ENCODE data around the gene CRISPLD2. TPM values are rescaled to one million over a fixed set of nuclear protein-coding genes. Genes with fewer than 3 reads are reported as not detected.

CRISPLD2 gene
- total RNA-seq, 1 donor = 40.2 TPM

- no peaks in the 10 kb centered on the region for H3K36me3 ChIP-seq (ENCODE audit: insufficient read depth, low read length)
- no peaks in the 10 kb centered on the region for H3K9me3 ChIP-seq (ENCODE audit: low read depth, low read length)
- no peak for DNase-seq (ENCODE audit: insufficient read length, low spot score, missing footprints)
- no peak overlapping the region for H2AFZ ChIP-seq (ENCODE audit: low read length)
- no peaks in the 10 kb centered on the region for H3K27me3 ChIP-seq (ENCODE audit: insufficient read depth, low read length)
- H4K20me1 ChIP-seq (ENCODE audit: insufficient read depth, low read length) = no peaks in the 10 kb centered on the region
- H3K27ac ChIP-seq (ENCODE audit: low read depth, low read length) = no peak overlapping the region
- no peaks in the 10 kb centered on the region for H3K79me2 ChIP-seq (ENCODE audit: insufficient read depth, low read length)
- TF ChIP-seq, protein P1, sequence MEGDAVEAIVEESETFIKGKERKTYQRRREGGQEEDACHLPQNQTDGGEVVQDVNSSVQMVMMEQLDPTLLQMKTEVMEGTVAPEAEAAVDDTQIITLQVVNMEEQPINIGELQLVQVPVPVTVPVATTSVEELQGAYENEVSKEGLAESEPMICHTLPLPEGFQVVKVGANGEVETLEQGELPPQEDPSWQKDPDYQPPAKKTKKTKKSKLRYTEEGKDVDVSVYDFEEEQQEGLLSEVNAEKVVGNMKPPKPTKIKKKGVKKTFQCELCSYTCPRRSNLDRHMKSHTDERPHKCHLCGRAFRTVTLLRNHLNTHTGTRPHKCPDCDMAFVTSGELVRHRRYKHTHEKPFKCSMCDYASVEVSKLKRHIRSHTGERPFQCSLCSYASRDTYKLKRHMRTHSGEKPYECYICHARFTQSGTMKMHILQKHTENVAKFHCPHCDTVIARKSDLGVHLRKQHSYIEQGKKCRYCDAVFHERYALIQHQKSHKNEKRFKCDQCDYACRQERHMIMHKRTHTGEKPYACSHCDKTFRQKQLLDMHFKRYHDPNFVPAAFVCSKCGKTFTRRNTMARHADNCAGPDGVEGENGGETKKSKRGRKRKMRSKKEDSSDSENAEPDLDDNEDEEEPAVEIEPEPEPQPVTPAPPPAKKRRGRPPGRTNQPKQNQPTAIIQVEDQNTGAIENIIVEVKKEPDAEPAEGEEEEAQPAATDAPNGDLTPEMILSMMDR (IDR thresholded peaks at IDR 0.05; ENCODE audit: extremely low read depth, low read depth, low read length) = no peak
- H3K4me3 ChIP-seq (ENCODE audit: insufficient read depth, low read length) = no peak overlapping the region
- no peak overlapping the region for H3K4me2 ChIP-seq (ENCODE audit: insufficient read depth, low read length)
- peaks cover 9% of the 10 kb centered on the region for H3K4me1 ChIP-seq (ENCODE audit: insufficient read depth, low read length)
Observed at GRCh38 chr16:84786605-84787262, 33.1 kb upstream of the CRISPLD2 start.

- Histone ChIP-seq H2AFZ (ENCODE audit: low read length) (no peak overlapping the region), H3K79me2 (ENCODE audit: insufficient read depth, low read length) (no peaks in the 10 kb centered on the region), H3K4me3 (ENCODE audit: insufficient read depth, low read length) (no peak overlapping the region), H3K4me1 (ENCODE audit: insufficient read depth, low read length) (peaks cover 12% of the 10 kb centered on the region), H3K36me3 (ENCODE audit: insufficient read depth, low read length) (no peaks in the 10 kb centered on the region), H3K4me2 (ENCODE audit: insufficient read depth, low read length) (no peak overlapping the region), H4K20me1 (ENCODE audit: insufficient read depth, low read length) (no peaks in the 10 kb centered on the region), H3K27ac (ENCODE audit: low read depth, low read length) (no peak overlapping the region), H3K9me3 (ENCODE audit: low read depth, low read length) (no peaks in the 10 kb centered on the region), H3K27me3 (ENCODE audit: insufficient read depth, low read length) (no peaks in the 10 kb centered on the region)
- TF ChIP-seq, protein P1 (IDR thresholded peaks at IDR 0.05; ENCODE audit: extremely low read depth, low read depth, low read length) = no peak
- DNase-seq (ENCODE audit: insufficient read length, low spot score, missing footprints) = no peak
Observed at GRCh38 chr16:84787263-84787622, 32.5 kb upstream of the CRISPLD2 start.

GRCh38 chr16:84788920-84789391 lies 30.8 kb upstream of the CRISPLD2 start:
- H4K20me1 ChIP-seq (ENCODE audit: insufficient read depth, low read length) = no peaks in the 10 kb centered on the region
- H3K36me3 ChIP-seq (ENCODE audit: insufficient read depth, low read length) = no peaks in the 10 kb centered on the region
- peak overlapping the region; percentile 41 for H3K27ac ChIP-seq (ENCODE audit: low read depth, low read length)
- no peak overlapping the region for H3K4me2 ChIP-seq (ENCODE audit: insufficient read depth, low read length)
- H3K79me2 ChIP-seq (ENCODE audit: insufficient read depth, low read length) = no peaks in the 10 kb centered on the region
- H3K9me3 ChIP-seq (ENCODE audit: low read depth, low read length) = no peaks in the 10 kb centered on the region
- H3K27me3 ChIP-seq (ENCODE audit: insufficient read depth, low read length) = no peaks in the 10 kb centered on the region
- no peak overlapping the region for H2AFZ ChIP-seq (ENCODE audit: low read length)
- TF ChIP-seq, protein P1 (IDR thresholded peaks at IDR 0.05; ENCODE audit: extremely low read depth, low read depth, low read length) = no peak
- H3K4me3 ChIP-seq (ENCODE audit: insufficient read depth, low read length) = no peak overlapping the region
- peaks cover 12% of the 10 kb centered on the region for H3K4me1 ChIP-seq (ENCODE audit: insufficient read depth, low read length)
- DNase-seq (ENCODE audit: insufficient read length, low spot score, missing footprints) = no peak

DNA sequence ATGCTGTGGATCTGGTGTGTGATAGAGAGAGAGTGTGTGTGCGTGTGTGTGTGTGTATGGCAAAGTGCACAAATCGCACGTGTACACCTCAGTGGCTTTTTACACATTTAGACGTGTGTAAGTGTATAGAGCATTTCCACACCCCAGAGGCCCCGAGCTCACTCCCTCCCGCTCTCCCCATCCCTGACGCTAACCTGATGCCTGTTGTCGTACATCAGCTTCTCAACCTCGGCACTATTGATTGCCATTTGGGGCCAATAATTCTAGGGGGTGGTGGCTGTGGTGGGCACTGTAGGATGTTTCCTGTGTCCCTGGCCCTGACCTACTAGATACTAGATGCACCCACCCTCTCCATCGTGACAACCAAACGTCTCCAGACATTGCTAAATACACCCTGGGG lies 30.4 kb upstream of the CRISPLD2 start:
- Histone ChIP-seq H3K36me3 (ENCODE audit: insufficient read depth, low read length) (no peaks in the 10 kb centered on the region), H3K79me2 (ENCODE audit: insufficient read depth, low read length) (no peaks in the 10 kb centered on the region), H3K9me3 (ENCODE audit: low read depth, low read length) (no peaks in the 10 kb centered on the region), H2AFZ (ENCODE audit: low read length) (no peak overlapping the region), H3K4me2 (ENCODE audit: insufficient read depth, low read length) (no peak overlapping the region), H3K27ac (ENCODE audit: low read depth, low read length) (peak overlapping the region; percentile 9), H3K4me1 (ENCODE audit: insufficient read depth, low read length) (peaks cover 12% of the 10 kb centered on the region), H3K27me3 (ENCODE audit: insufficient read depth, low read length) (no peaks in the 10 kb centered on the region), H4K20me1 (ENCODE audit: insufficient read depth, low read length) (no peaks in the 10 kb centered on the region), H3K4me3 (ENCODE audit: insufficient read depth, low read length) (no peak overlapping the region)
- DNase-seq (ENCODE audit: insufficient read length, low spot score, missing footprints) = no peak
- TF ChIP-seq, protein P1 (IDR thresholded peaks at IDR 0.05; ENCODE audit: extremely low read depth, low read depth, low read length) = no peak
